Activated gamma-delta T cell treated with Interleukin-2 at 50 U/mL for 16 hours (primary cell): ENCODE results near the gene NT5DC2.

Experiments used
- DNase-seq: peaks from one replicate; pipeline ENCODE4 v3.0.0-alpha.2; 2020

NT5DC2 gene

DNA sequence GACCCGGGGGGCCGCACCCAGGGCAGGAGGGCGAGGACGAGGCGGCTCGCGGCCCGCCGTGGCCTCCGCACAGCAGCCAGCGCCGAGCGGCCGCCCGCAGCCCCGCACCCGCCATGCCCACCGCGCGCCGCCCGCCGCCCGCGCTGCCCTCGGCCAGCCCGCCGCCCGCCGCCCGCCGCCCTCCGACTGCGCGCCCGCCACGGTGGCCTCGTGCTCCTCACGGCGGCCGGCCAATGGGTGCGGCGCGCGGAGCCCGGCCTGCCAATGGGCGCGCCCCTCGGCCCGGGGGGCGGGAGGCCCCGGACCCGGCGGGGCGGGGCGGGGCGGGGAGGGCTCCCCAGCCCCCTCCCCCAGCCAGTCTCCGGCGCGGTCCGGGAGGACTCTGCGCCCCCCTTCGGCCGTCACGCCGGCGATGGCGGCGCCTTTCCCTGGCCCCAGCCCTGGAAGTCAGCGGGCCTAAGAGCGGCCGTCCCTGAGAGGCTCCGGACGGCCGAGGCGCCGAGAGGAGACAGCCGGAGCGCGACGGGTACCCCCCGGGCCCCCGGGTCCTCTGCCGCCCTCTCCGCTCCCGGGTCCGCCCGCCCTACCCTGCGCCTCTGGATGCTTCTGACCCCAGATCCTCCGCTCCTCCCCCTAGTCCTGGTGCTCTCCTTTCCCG, at the start of gene NT5DC2:
Gene NT5DC2, minus strand, starts transcription at position 235 of the 658 bp plus-strand sequence. Its CDS starts 120 bp downstream, at position 115.
- DNase-seq, result peak; percentile 58

GRCh38 chr3:52574056-52574965, 40.7 kb upstream of the NT5DC2 start:
- no peak for DNase-seq

- DNase-seq, result no peak
Measured at GRCh38 chr3:52572221-52572620, 38.6 kb upstream of the NT5DC2 start.

- DNase-seq, result no peak
Measured at GRCh38 chr3:52570076-52570475, 36.4 kb upstream of the NT5DC2 start.

GRCh38 chr3:52568069-52568468, 34.4 kb upstream of the NT5DC2 start:
- no peak for DNase-seq

GRCh38 chr3:52563984-52564383, 30.3 kb upstream of the NT5DC2 start:
- no peak for DNase-seq

DNA sequence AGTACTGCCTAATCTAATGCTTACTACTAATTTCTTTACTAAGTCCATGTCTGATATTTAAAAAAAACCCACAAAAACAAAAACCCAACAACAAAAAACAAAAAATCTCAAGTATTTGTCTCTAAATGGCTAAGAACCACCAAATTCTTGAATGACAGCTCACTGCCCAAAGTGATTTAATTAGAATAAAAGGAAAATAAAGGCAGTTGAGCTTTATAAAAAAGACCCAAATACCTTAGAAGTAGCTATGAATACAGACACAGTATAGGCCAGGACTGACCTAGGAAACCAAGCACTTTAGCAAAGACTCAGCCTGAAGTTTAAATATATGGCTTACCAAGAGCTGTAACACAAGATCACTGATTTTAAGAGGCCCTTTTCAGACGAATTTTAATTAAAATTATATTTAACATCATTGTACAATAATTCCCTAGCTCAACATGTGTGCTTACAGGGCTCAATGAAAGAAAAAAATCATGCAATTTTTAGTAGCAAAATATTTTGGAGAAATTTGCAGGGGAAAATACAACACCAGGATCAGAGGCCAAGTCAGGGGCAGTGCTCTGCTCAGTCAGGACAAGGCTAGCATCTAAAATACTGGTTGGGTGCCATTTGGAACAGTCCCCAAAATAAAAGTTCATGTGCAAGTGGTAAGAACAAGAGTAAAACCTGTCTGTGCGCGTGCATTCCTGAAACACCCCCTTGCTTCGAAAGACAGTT, 27.5 kb upstream of the NT5DC2 start:
- no peak for DNase-seq

DNA sequence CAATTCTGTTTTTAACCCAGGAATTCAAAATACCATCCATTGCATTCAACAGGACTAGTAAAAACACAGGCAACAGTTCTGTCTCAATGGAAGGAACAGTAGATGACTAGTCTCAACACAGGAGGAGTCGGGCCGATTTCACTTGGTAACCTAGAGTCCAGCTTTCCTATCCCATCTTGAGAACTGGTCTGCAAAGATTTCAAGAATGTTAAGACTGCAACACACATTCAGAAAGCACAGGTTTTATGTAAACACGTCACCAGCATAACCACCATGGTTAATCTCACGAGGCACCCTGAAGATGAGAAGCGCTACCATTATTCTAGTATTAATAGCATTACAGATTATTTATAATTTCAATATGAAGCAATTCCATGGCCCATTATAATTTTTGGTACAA, 24.8 kb upstream of the NT5DC2 start:
- no peak for DNase-seq

GRCh38 chr3:52557011-52557960, 23.6 kb upstream of the NT5DC2 start:
- DNase-seq, result no peak

- DNase-seq, result no peak
Measured at GRCh38 chr3:52555056-52555455, 21.4 kb upstream of the NT5DC2 start.

- no peak for DNase-seq
Measured at GRCh38 chr3:52554026-52554755, 20.5 kb upstream of the NT5DC2 start.

DNA sequence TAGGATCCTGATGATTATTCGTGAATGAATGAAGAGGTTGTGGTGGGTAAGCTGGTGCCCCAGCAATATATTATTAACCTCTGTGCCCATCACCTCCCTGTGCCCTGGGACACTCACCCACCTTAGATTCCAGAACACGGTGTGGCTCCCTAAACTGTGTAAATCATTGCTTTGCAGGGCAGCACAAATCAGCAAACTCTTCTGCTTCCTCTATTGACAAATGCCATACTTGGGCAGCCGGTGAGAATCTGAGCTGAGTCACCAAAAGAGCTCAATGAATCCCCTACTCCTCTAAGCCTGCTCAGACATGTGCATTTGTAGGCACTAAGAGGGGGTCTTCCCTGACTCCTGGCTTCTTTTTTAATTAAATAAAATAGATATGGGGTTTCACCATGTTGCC, 18.4 kb upstream of the NT5DC2 start:
- DNase-seq, result no peak

- no peak for DNase-seq
Measured at GRCh38 chr3:52551118-52551517, 17.5 kb upstream of the NT5DC2 start.

DNA sequence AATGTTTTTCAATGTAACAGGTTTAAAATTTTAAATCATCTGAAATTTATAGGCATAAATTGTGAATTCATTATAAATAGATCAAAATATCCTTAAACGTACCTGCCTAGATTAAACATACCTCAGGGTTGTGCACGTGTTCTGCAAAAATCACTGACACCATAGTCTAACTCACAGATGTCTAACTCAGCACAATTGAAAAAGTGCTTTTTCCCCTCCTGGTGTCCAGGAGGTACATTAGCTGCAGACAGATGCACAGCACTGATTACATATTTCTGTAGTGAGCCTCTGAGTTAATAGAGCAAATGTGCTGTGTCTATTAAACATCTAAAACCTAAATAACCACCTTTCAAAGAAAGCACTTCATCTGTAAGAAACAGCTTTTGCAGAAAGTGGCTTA, 13.5 kb upstream of the NT5DC2 start:
- no peak for DNase-seq

- no peak for DNase-seq
Measured at GRCh38 chr3:52546111-52546901, 12.6 kb upstream of the NT5DC2 start.

- DNase-seq, result no peak
Measured at GRCh38 chr3:52544937-52545336, 11.3 kb upstream of the NT5DC2 start.

DNA sequence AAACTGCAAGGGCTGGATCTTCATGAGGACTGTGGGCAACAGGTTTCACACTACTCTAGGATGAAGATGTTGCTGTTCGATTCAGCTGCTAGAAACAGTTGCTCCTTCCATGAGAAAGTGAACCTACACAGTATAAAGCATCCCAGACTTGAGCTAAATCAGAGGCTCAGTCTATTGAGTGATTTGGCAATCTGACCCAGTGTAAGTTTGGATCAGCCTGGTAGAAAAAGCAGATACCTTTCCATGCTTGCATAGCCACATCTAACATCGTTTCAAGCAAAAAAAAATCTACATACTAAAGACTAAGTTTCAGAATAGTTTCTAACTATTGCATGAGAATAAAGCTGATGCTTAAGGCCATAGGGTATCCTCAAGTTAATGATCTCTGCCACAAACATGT, 7.4 kb upstream of the NT5DC2 start:
- no peak for DNase-seq

GRCh38 chr3:52539010-52539653, 5.5 kb upstream of the NT5DC2 start:
- DNase-seq, result no peak

- no peak for DNase-seq
Measured at GRCh38 chr3:52537726-52538421, 4.2 kb upstream of the NT5DC2 start.

DNA sequence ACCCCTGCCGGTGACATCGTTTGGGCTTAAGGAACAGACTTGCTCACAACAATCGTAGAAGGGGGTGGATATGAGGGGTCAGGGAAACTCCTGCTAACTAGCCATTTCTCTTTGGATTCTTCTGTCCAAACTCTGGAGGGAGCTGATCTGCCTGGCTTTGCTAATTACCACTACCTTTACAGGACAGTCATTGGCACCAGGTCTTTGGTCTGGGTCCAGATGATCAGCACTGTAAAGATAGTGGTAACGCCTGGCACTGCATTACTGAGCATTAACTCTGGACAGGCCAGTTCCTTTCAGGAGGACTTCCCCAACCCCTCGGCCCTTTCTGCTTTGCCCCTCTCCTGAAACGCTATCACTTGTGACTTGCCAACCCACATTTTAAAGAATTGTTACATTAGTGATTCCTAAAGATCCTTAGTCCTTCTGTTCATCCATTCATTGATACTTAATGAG, 3.5 kb upstream of the NT5DC2 start:
- DNase-seq, result no peak
